Posterior cingulate gyrus (tissue), 11 donors: ENCODE measurements around the gene VEGFD.
"Not testable (repeated sequence)": the region's sequence is repeated elsewhere in the genome, so short reads cannot be mapped to it uniquely, and the experiment has no call there.

Experiments used
- DNase-seq, 10 donors: peaks; one replicate each; pipeline versions ENCODE4 v3.0.0 to v3.0.0-alpha.2; 2020 to 2021; ENCODE audit warnings: mixed read lengths in 3 of 10
- intact Hi-C: fragments of 100-400 bp; cut with DNase I; formaldehyde crosslinking; loops from one replicate; pipeline ENCODE4 v1.15.1; 2023

The VEGFD gene

DNA sequence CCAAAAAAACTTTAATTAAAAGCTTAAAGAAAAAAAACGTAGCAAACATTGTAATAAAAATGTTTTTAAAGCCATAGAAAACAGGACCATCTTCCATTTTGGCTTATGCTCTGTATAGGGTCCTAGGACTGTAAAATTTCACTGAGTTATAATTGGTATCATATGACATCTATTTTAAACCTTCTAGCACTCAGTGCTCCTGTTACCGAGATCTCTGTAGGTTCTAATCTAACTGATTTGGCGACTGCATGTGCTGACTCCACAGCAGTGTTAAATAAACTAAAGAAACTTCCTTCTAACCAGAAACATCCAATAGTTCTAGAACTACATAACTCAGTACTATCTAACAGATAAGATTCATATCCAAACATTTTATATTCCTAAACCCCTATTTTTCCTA, 68.7 kb downstream of the VEGFD start, which contains the start of gene ASB11:
TSS of gene ASB11 (minus strand) at position 132 of the 400 bp plus-strand sequence. CDS start at position 97, 35 bp downstream.
- DNase-seq, result no peak
- intact Hi-C loops, result no loop called here

- no peak for DNase-seq
- intact Hi-C loops, result no loop called here
Observed at GRCh38 chrX:15314472-15314871, 69.7 kb downstream of the VEGFD start.

GRCh38 chrX:15311119-15311518, 73.1 kb downstream of the VEGFD start:
- no peak for DNase-seq
- intact Hi-C loops, result no loop called here

GRCh38 chrX:15310117-15310516, 74.1 kb downstream of the VEGFD start:
- intact Hi-C loops, result no loop called here
- DNase-seq, result no peak

- not testable (repeated sequence) for DNase-seq
- intact Hi-C loops, result loop anchor here (10.0 kb wide), 1 partner anchor 259 kb away; no protein-coding TSS in a partner anchor
Observed at GRCh38 chrX:15305899-15306298, 78.3 kb downstream of the VEGFD start.

DNA sequence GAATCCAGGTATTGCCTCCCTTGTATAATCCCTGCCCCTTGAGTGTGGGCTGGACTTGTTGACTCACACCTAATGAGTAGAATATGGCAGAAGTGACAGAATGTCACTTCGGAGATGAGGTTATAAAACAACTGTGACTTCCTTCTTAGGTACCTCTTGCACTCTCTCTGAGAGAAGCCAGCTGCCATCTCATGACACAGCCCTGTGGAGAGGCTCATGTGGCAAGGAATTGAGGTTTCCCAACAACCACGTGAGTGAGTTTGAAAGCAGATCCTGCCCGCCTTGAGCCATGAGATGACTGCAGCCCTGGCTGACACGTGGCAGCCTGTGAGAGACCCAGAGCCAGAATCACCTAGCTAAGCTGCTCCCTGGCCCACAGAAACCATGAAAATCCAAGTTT, 82.3 kb downstream of the VEGFD start:
- intact Hi-C loops, result loop anchor here (10.0 kb wide), 1 partner anchor 263 kb away; no protein-coding TSS in a partner anchor
- DNase-seq, result no peak

DNA sequence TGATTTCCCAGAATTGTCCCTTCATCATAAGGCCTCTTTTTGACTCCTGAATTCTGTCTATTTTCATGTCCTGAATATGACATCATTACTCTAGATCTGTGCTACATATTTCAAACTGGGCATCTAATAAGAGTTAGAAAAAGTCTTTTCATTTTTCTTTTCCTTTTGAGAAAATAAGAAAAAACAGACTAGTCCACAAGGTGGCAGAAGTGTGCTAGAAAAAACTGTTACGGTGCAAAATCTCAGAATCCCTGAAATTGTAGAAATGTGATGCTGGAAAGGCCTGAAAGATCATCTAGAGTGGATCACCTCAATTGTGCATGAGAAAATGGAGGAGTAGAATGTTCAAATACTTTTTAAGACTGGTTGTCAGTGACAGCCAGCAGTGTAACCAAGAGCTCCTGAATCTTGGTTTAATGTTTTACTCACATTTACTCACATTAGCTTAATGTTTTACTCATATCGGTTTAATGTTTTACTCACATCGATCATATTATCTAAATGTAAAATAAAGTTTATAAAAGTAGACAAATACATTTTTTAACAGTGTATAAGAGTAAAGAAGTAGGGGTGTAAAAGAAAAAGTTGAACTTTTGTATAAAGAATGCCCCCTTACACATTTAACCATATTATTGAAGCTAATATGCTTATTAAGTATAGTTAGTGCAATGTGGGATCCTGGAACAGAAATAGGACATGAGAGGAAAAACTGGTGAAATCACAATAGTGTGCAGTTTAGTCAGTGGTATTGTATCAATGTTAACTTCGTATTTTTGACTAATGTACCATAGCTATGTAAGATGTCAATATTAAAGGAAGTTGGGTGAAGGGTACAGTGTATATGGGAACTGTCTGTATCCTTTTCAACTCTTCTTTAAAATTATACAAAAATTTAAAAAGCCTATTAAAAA, 84.0 kb downstream of the VEGFD start:
- intact Hi-C loops, result loop anchor here (2.0 to 10.0 kb wide), 2 partner anchors 169 to 265 kb away; no protein-coding TSS in a partner anchor
- DNase-seq, result no peak

GRCh38 chrX:15298780-15299179, 85.4 kb downstream of the VEGFD start:
- no peak for DNase-seq
- intact Hi-C loops, result loop anchor here (2.0 kb wide), 1 partner anchor 170 kb away; no protein-coding TSS in a partner anchor

DNA sequence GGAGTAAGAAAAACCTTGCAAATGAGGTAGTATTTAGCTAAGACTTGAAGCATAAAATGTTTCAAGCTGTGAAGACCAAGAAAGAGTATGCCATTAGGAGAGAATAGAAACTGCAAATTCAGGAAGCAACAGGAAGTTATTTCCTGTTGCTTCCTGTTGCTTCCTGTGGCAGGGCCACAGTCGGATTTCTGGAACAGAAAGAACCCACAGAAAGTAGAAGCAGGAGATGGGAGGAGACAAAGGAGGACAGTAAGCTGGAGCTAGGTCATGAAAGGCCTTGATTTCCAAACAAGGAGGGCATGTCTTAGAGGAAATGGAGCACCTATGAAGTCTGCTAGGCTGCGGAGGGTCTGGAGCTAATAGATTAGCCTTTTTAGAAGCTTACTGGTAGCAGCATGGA, 86.0 kb downstream of the VEGFD start:
- DNase-seq, result no peak
- intact Hi-C loops, result loop anchor here (2.0 kb wide), 1 partner anchor 171 kb away; no protein-coding TSS in a partner anchor
